AG20443 (cell line): Measurements from ENCODE around the gene CDK13.

ENCODE experiments used
- DNase-seq: peaks from one replicate; pipeline ENCODE4 v3.0.0; 2012; ENCODE audit warnings: low spot score, mixed read lengths

The CDK13 gene

DNA sequence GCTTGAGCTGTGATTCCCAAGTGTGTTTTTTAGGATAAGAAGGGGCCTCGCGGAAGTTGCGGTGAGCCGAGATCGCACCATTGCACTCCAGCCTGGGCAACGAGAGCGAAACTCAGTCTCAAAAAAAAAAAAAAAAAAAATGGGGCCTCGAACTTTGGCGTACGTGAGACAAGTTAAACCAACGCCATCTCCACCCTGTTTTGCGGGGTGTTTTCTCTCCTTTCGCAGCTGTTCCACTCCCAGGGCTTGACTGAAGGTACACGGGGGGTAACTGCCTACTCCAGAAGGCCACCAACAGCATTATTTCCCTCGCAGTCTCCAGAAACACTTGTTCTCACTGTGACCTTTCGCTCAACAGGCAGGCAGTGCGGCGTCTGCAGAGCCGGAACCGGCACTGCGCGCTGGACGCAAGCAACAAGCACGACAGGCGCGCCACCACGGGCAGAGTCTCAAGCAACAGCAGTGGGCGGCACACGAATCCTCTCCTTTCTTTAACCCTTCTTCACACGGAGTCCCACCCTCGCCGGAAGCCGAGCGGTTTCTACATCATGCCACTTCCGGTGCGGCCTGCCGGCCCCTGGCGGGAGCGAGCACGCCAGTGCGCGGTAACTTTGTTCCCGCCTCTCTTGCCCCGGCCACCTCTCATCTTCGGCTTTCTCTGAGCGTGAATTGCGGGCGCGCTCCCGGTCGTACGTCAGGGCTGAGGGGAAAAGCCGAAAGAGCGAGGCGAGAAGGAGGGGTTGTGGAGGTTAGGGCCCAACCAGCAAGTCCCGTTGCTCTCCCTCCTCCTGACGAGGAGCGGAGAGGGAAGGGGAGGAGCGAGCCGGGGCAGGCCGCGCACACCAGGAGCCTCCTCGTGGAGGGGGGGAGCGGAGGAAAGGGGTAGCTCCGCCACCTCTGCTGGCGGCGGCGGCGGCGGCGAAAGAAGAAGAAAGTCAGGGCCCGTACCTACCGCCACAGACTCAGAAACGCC lies 814 bp upstream of the CDK13 start:
- peak; percentile 95 for DNase-seq

DNA sequence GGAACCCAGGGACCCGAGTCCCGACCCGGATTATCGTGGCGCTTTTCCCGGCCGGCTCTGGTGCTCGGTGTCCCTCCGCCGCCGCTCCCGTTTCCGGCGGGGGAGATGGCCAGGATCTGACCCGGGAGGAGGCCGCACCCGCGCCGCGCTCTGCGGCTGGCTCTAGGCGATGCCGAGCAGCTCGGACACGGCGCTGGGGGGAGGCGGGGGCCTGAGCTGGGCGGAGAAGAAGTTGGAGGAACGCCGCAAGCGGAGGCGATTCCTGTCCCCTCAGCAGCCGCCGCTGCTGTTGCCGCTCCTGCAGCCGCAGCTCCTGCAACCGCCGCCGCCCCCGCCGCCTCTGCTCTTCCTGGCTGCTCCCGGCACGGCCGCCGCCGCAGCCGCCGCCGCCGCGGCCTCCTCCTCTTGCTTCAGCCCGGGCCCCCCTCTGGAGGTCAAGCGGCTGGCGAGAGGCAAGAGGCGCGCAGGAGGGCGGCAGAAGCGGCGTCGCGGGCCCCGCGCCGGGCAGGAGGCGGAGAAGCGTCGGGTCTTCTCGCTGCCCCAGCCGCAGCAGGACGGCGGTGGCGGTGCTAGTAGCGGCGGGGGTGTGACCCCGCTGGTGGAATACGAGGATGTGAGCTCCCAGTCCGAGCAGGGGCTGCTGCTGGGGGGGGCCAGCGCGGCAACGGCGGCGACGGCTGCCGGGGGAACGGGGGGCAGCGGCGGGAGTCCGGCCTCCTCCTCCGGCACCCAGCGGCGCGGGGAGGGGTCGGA lies 593 bp downstream of the CDK13 start:
- peak; percentile 59 for DNase-seq

GRCh38 chr7:39951226-39952194 lies 1.5 kb downstream of the CDK13 start:
- peak; percentile 48 for DNase-seq

DNA sequence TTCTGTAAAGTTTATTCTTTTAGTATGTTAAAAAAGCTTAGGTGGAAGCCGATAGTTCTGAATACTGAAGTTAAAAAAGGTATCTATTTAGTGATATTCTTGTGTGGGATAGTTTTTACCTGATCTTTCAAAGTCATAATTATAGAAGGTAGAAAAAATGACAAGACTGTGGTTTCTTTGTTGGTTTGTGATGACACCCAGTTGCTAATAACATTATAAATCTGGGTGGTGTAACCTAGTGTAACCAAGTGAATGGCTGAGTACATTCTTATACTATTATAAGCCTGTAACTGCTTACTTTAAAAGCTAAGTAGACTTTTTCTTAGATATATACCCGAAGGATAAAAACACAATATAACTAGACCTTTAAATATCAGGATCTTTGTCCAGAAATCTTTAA lies 2.3 kb downstream of the CDK13 start:
- peak; percentile 23 for DNase-seq

GRCh38 chr7:39952803-39953202 lies 2.7 kb downstream of the CDK13 start:
- no peak for DNase-seq

DNA sequence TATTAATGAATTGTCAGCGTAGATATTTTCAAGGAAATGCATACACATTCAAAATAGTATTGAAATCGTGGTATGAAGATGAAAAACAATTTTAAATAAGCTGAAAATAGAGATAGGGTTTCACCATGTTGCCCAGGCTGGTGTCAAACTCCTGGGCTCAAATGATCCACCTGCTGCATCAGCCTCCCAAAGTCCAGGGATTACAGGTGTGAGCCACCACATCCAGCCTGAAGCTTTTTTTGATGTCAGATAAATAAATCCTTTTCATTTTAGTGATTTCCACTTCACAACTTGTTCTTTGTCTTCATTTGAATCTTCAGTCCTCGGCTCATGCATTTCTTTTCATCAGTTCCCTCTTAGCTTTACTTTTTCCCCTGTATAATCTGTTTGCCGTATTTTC lies 4.6 kb downstream of the CDK13 start:
- DNase-seq = no peak

GRCh38 chr7:39958038-39958437 lies 8.0 kb downstream of the CDK13 start:
- DNase-seq = no peak

GRCh38 chr7:39967406-39968161 lies 17.5 kb downstream of the CDK13 start:
- no peak for DNase-seq

DNA sequence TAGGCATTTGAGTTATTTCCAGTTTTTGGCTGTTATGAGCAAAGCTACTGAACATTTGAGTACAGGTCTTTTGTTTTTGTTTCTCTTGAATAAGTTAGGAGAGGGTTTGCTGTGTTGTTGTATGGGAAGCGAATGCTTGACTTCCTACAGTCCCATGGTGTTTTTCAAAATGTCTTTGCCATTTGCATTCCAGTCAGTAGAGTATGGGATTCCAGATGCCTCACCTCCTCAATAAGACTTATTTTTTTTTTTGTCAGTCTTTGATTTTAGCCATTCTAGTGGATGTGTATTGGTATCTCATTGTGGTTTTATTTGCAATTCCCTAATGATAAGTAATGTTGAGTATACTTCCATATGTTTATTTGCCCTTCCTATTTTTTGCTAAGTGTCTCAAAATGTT lies 19.4 kb downstream of the CDK13 start:
- no peak for DNase-seq

DNA sequence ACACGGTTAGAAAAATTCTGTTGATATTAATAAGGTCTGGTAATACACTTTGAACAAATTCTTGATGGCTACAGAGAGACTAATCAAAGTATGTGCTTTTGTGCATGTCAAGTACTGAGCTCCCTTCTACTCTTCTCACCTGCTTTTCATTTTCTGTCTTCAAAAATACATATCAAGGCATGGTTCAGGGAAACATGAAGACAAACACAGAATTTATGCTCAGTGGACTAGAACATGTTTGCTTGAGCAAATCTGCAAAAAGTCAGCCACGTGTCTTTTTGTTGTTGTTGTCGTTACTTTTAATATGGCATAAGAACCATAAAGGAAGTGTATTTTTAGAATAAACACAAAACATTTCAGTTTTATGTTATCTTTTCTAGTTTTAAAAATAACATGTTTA lies 21.9 kb downstream of the CDK13 start:
- no peak for DNase-seq

DNA sequence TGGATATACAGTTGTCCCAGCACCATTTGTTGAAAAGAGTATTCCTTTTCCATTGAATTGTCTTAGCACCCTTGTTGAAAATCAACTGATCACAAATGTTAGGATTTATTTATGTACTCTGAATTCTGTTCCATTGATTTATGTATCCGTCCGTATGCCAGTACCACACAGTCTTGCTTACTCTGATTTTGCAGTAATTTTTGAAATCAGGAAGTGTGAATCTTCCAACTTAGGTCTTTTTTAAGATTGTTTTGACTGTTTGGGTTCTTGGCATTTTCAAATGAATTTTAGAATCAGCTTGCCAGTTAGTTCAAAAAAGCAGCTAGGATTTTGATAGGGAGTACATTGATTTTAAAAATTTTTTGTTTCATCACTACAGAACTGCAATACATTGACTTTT lies 23.7 kb downstream of the CDK13 start:
- no peak for DNase-seq

DNA sequence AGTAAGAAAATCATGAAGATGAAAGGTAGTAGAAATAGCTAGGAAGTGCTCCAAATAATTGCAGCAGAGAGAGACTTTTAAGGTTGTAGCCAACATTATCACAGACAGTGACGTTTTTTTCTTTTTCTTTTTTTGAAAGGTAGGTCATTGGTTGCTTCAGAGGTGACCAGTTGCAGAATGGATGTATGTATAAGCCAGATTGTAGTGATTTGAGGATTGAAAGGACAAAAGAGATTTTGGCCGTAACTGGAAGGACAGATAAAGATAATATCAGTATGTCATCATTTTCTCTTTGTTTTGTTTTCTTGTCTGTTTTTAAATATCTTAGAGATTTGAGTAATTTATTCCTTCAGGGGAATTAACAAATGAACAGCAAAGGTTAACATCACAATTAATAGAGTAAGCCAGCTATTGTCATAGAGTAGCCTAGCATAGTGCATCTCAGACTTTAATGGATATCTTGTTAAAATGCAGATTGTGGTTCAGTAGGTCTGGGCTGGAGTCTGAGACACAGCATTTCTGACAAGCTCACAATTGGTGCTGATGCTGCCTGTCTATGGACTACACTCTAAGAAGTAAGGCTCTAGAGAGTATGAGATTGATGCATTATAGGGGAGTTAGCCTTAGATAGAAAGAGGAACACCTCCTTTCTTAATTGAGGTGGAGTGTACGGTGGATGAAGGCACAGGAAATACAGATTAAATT lies 28.3 kb downstream of the CDK13 start:
- DNase-seq = no peak

DNA sequence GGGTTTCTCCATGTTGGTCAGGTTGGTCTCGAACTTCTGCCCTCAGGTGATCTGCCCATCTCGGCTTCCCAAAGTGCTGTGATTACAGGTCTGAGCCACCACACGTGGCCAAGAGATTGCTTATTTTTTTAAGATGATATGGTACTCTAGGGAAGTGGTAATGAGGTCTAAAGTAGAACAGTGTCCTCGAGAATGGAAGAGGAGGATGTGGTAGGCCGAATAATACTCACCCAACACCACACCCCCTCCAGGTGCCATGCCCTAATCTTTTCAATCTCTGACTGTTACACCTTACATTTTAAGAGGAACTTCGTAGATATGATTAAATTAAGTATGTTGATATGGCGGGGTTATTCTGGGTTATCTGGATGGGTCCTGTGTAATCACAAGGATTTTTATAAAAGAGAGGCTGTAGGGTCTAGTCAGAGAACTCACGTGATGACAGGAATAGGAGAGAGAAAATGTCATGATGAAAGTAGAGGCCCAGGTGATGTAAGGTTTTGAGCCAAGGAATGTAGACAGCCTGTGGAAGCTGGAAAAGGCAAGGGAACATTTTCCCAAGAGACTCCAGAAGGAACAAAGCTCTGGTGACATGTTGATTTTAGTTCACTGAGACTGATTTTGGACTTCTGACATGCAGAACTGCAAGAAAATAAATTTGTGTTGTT lies 29.5 kb downstream of the CDK13 start:
- DNase-seq = no peak

DNA sequence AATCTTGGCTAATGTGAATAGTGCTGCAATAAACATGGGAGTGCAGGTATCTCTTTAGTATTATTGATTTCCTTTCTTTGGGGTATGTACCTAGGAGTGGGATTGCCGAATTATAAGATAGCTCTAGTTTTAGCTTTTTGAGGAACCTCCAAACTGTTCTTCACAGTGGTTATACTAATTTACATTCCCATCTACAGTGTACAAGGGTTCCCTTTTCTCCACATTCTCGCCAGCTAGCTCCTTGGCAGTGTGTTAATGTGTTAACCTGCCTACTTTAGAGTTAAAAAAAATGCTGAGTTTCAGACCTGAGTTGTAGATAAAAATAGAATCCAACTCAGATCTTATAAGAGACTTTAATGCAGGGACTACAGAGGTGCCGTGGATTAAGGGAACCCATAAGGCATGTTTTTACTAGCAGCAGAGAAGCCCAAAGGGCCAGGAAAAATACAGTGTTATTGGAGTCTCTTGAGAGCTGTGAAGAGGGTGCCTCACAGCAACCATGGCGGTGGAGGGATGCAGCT lies 35.4 kb downstream of the CDK13 start:
- DNase-seq = no peak

DNA sequence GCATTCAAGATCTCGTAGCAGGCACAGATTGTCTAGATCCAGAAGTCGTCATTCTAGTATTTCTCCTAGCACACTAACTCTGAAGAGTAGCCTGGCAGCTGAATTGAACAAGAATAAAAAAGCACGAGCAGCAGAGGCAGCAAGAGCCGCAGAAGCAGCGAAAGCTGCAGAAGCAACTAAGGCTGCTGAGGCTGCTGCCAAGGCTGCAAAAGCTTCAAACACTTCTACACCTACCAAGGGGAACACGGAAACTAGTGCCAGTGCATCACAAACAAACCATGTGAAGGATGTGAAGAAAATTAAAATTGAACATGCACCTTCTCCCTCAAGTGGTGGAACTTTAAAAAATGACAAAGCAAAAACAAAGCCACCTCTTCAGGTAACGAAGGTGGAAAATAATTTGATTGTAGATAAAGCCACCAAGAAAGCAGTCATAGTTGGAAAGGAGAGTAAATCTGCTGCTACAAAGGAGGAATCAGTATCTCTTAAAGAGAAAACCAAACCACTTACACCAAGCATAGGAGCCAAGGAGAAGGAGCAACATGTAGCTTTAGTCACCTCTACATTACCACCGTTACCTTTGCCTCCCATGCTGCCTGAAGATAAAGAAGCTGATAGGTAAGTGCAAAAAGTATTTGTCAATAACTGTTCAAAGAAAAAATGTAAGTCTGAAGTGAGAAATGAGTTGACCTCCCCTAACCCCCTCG lies 37.7 kb downstream of the CDK13 start:
- no peak for DNase-seq

GRCh38 chr7:40000734-40001315 lies 50.8 kb downstream of the CDK13 start:
- DNase-seq = no peak

GRCh38 chr7:40001649-40002048 lies 51.6 kb downstream of the CDK13 start:
- no peak for DNase-seq

DNA sequence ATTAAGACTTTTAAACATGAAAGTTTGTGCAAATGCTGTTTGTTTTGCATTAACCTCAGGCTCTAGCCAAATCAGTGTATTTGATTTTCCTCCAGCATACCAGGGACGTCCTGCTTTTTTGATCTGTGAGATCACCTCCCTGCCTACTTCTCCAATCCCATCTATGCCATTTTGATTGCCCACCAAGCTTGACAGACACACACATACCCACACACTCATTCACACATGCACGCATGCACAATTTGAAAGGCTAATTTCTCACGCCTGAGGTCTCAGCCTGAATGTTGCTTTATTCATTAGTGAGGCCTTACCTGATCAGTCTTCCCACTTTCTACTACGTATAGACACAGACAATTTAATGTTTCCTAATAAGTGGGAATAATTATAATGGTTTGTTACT lies 53.5 kb downstream of the CDK13 start:
- no peak for DNase-seq
